ENCODE data around the gene CRB3.
"Not testable (repeated sequence)": the region's sequence is repeated elsewhere in the genome, so short reads cannot be mapped to it uniquely, and the experiment has no call there.

The CRB3 gene

DNA sequence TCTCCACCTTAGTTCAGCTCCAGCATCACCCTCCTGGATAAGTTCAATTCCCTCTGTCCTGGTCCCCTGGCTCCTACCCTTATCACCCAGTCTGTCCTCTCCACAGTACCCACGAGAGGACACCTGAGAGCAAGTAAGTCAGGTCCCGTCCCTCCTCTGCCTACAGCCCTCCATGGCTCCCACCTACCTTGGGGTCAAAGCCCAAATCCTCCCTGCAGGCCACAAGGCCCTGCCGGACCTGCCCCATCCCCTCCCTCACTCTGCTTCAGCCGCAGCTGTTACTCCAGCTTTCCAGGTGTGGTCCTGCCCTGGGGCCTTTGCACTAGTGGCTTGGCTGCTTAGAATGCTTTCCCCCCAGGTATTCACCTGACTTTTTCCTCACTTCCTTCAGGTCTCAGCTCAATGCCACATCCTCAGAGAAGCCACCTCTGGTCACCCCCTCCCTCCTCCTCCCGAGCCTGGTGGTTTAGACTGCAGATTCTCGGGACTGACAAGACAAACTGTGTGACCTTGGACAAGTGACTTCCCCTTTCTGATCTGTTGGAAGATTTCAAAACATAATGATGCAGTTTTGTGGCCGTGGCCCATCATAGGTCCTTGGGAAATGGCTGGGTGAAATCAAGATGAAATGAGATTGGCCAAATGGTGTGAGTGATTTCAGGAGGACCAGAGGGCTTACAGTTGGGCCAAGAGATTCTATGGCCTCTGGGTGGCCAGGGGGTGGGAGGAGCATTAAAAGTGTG is 34.4 kb downstream of the CRB3 start:
- no peak for DNase-seq

DNA sequence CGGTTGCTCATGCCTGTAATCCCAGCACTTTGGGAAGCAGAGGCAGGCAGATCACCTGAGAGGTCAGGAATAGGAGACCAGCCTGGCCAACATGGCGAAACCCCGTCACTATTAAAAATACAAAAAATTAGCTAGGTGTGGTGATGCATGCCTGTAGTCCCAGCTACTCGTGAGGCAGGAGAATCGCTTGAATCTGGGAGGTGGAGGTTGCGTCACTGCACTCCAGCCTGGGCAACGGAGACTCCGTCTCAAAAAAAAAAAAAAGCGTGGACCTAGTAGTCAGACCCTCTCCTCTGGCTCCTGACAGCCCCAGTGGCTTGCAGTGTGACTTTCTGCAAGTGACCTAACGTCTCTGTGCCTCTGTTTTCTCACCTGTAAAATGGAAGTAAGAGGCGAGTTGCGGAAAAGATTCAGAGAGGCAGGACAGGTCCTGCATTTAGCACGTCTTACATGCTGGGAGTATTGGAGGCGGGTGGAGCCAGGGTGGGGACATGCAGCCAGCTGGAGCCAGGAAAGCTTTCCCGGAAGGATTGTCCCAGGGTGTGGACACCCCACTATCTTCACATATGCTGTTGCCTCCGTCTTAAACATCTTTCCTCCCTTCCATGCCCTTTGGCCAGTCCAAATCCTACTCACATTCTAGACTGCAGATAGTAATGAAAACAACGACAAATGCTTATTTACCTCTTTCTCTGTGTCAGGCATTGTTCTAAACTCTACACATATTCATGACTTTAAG is 35.1 kb downstream of the CRB3 start:
- DNase-seq = no peak

DNA sequence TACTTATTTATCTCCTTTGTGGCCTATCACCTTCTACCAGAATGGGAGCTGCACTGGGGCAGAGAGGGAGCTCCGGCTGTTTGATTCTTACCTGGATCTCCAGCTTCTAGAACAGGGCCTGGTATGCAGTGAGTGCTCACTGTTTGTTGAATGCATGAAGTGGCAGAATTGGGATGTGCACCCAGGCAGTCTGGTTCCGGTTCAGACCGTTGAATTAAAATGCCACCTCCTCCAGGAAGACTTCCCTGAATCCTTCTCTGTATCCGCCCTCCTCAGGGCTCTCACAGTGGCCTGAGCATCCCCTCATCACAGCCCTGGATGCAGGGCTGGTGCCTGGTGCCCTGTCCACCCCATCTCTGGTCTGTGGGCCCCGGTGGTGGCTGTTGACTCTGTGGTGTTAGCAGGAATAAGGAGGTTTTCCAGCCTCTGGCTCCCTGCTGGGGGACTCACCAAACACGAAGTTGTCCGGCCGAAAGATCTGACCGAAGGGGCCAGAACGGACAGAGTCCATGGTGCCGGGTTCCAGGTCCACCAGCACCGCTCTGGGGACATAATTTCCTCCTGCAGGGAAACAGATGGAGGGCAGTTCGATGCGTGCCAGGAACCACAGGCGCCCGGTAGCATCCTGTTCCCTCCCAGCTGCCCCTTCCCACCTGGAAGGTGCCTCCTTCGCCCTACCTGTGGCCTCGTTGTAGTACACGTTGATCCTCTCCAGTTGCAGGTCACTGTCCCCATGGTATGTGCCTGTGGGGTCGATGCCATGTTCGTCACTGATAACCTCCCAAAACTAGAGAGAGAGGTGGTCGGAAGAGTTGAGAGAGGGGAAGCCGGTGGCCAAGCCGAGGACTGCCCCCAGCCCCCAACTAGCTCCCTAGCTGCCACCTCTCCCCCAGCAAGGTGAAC is 37.0 kb downstream of the CRB3 start:
- no peak for DNase-seq

DNA sequence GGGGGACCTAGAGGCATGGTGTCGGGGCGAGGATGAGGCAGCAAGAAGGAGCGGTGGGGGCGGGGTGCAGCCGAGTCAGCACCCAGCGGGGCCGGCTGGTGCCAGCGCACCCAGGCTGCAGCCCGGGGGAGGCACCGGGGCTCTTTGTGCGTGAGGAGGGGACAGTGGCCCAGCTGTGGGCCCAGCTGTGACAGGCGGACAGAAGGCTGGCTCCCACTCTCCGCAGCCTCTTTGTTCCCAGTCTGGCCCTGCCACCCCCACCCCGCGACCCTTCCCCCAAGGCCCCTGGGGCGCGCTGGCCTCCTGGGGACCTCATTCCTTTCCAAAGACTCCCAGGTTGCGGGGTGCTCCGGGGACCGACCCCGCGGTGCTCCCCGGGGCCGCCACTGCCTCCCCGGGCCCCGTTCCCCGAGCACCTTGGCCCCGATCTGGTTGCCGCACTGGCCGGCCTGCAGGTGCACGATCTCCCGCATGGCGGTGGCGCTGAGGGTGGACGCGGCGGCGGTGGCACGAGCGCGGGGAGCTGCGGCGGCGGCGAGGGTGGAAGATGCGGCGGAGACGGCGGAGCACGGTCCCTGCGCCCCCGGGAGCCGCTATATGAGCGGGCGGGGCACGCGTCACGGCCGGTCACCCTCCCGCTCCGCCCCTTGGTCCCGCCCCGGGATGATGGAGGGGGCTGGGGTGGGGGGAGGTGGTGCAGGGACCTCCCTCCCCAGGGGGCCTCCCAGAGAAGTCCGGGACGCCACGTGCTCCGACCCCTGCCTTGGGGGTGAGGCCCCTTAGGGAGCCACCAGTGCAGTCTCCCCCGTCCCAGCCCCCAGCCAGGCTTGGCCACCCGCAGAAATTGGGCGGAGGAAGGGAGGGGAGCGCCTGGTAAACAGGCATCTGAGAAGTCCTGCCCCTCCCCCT is 37.9 kb downstream of the CRB3 start, which contains the start of gene TUBB4A:
Gene TUBB4A, minus strand, starts transcription at position 570 of the 909 bp plus-strand sequence. Its CDS starts 97 bp downstream, at position 473.
- peak; percentile 75 for DNase-seq

DNA sequence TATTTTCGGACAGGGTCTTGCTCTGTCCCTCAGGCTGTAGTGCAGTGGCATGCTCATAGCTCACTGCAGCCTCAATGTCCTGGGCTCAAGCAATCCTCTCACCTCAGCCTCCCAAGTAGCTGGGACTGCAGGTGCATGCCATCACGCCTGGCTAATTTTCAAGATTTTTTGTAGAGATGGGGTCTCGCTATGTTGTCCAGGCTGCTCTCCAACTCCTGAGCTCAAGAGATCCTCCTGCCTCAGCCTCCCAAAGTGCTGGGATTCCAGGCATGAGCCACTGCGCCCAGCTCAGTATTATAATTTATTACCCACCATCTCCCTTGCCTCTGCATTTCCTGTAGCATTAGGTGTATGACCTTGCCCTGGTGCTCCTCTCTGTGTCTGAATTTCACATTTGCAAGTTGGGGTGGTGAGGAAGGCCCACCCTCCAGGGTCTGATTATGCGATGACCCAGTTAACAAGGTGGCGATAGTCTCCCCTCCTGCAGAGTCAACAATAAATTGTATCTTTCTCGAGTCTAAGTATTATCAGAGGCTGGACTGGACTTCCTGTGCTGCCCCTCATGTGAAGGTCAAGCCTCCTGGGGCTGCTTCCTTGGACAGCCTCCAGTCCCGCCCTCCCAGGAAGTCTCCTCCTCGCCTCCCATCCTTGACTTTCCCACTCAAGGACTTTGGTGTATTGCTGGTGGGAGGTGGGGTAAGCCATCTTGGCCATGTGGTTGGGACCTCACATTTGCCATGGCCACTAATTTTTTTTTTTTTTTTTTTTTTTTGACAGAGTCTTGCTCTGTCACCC is 39.5 kb downstream of the CRB3 start:
- no peak for DNase-seq

DNA sequence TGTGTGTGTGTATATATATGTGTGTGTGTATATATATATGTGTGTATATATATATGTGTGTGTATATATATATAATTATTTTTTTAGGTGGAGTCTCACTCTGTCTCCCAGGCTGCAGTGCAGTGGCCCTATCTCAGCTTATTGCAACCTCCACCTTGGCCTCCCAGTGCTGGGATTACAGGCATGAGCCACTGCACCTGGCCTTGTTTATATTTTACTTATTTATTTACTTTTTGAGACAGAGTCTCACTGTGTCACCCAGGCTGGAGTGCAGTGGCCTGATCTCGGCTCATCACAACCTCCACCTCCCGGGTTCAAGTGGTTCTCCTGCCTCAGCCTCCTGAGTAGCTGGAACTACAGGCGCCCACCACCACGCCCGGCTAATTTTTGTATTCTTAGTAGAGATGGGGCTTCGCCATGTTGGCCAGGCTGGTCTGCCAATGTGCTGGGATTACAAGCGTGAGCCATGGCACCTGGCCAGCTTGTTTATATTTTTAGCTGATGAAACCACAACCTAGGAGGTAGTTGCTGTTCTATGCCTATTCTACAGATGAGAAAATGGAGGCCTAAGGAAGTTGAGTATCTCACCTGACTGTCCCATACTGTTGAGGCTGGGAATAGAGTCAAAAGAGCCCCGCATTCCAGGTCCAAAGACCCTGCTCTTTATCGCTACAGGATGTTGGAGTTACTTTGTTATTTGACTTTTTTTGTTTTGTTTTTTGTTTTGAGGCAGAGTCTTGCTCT is 44.1 kb downstream of the CRB3 start:
- DNase-seq = not testable (repeated sequence)

- no peak for DNase-seq
Measured at GRCh38 chr19:6509118-6509971, 45.3 kb downstream of the CRB3 start.

DNA sequence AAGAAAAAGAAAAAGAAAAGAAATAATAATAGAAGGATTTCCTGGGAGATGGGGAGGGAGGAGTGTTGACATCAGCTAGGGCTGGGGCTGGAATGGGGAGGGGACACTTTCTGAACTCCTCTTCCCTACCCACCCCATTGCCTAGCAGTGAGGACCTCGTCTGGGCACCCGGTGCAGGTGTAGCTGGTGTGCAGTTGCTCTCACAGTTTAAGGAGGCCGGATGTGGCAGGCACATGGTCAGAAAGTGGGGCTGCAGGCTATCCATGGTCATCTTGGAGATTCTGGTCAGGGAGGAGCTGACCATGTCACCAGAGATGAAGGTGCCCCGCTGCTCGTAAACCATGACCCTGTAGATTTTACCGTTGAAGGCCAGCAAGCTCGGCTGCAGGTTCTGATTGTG is 46.5 kb downstream of the CRB3 start:
- DNase-seq = no peak

DNA sequence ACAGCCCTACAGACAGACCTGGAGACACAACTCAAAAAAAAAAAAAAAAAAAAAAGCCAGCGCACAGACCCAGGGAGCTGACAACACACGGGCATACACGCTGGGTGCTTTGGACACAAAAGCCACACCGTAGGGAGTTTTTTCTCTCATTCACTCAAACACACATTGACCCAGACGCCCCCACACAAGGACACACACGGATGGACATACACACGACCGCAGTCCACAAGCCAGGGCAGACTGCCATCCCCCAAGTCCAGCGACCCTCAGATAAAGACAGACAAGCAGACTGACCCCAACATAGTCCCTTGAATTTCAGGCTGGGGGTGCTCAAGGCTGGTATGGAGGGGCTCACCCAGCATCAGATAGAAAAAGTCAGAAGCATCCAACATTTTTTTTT is 50.0 kb downstream of the CRB3 start:
- no peak for DNase-seq

GRCh38 chr19:6514926-6515544 is 51.0 kb downstream of the CRB3 start:
- no peak for DNase-seq

- peak; percentile 84 for DNase-seq
Measured at GRCh38 chr19:6516018-6516658, 52.1 kb downstream of the CRB3 start.
